CD4-positive, alpha-beta T cell (primary cell): ENCODE measurements around the gene TMEFF2. TPM values are rescaled to one million over a fixed set of nuclear protein-coding genes. Genes with fewer than 3 reads are reported as not detected.
"Not testable (repeated sequence)": the region's sequence is repeated elsewhere in the genome, so short reads cannot be mapped to it uniquely, and the experiment has no call there.

Experiments
- ATAC-seq: fragments of 200-7000 bp; cut with Tn5 transposase; one replicate; pipeline ENCODE4 v1.10.0; 2022; ENCODE audit warnings: mild to moderate bottlenecking; ENCODE audit not compliant: poor library complexity
- CTCF ChIA-PET: fragments of 350-600 bp; sonication (Branson Sonifier 250); formaldehyde crosslinking; loops from one replicate; lab custom pipeline; 2021; ENCODE audit warnings: antibody characterized with exemption, inconsistent platforms; lab: Charles Lee
- POLR2A ChIA-PET: fragments of 350-600 bp; sonication (Branson Sonifier 250); formaldehyde crosslinking; loops from one replicate; lab custom pipeline; 2021; ENCODE audit warnings: antibody characterized with exemption, inconsistent platforms; lab: Charles Lee
- DNase-seq, 14 experiments: peaks; one replicate each; pipeline ENCODE4 v3.0.0-alpha.2; 2013 to 2020; ENCODE audit warnings: mixed read lengths in 2 of 14
- H3K27ac ChIP-seq, 2 donors: one replicate each; pipeline versions ENCODE4 v1.5.1 to v1.7.0; 2013; ENCODE audit warnings: low read length in 2 of 2, low read depth in 1 of 2, mild to moderate bottlenecking in 1 of 2
- H3K27me3 ChIP-seq, 2 experiments: 1 replicate in 1 of 2; 2 replicates in 1 of 2; pipeline versions ENCODE4 v1.6.1 to v1.7.0; 2013; ENCODE audit warnings: low read length in 2 of 2, control low read depth in 1 of 2, mild to moderate bottlenecking in 1 of 2, moderate library complexity in 1 of 2; ENCODE audit not compliant: insufficient read depth in 2 of 2, control insufficient read depth in 1 of 2
- H3K36me3 ChIP-seq: one replicate; pipeline ENCODE4 v1.6.1; 2013; ENCODE audit warnings: low read length, control low read depth; ENCODE audit not compliant: insufficient read depth
- H3K4me1 ChIP-seq: one replicate; pipeline ENCODE4 v1.6.1; 2013; ENCODE audit warnings: low read length, control low read depth; ENCODE audit not compliant: insufficient read depth
- H3K4me3 ChIP-seq: one replicate; pipeline ENCODE4 v1.5.1; 2013; ENCODE audit warnings: mild to moderate bottlenecking, low read length, moderate library complexity
- H3K9me3 ChIP-seq, 2 experiments: 1 replicate in 1 of 2; 2 replicates in 1 of 2; pipeline versions ENCODE4 v1.6.1 to v1.7.0; 2013; ENCODE audit warnings: low read length in 2 of 2, mild to moderate bottlenecking in 2 of 2, control low read depth in 1 of 2, moderate library complexity in 1 of 2; ENCODE audit not compliant: control insufficient read depth in 1 of 2, insufficient read depth in 1 of 2
- H3K27ac Mint-ChIP-seq: one replicate; pipeline ENCODE4 v1.8.0; 2020; ENCODE audit warnings: mixed read lengths
- H3K27me3 Mint-ChIP-seq: one replicate; pipeline ENCODE4 v1.8.0; 2021; ENCODE audit warnings: mixed read lengths
- H3K36me3 Mint-ChIP-seq: one replicate; pipeline ENCODE4 v1.8.0; 2021; ENCODE audit warnings: low read depth, mixed read lengths
- H3K4me1 Mint-ChIP-seq: one replicate; pipeline ENCODE4 v1.8.0; 2021; ENCODE audit warnings: low read depth, mixed read lengths
- H3K4me3 Mint-ChIP-seq: one replicate; pipeline ENCODE4 v1.8.0; 2020; ENCODE audit warnings: mild to moderate bottlenecking, mixed read lengths
- H3K9me3 Mint-ChIP-seq: one replicate; pipeline ENCODE4 v1.8.0; 2020; ENCODE audit warnings: mixed read lengths
- intact Hi-C, 2 experiments: fragments of 100-400 bp; cut with DNase I in 1 of 2; cut with micrococcal nuclease in 1 of 2; formaldehyde crosslinking; loops; one replicate each; pipeline versions ENCODE4 v1.15.1 to v1.9.0; 2023 to 2025; cut with DNase I, micrococcal nuclease
- total RNA-seq, 174 experiments: library from RNA in 2 of 174; stranded (reverse) in 2 of 174; gene quantifications; one replicate each; pipeline ENCODE4 v1.2.3 and lab custom pipeline; 2021 to 2026
- TF ChIP-seq, protein P1 (sequence below): fragments of 200-600 bp; IDR thresholded peaks from one replicate; pipeline ENCODE4 v1.8.0; 2022; ENCODE audit warnings: antibody characterized with exemption, mild to moderate bottlenecking

Gene TMEFF2
- total RNA-seq, 2 experiments from 2014 or later = not detected

DNA sequence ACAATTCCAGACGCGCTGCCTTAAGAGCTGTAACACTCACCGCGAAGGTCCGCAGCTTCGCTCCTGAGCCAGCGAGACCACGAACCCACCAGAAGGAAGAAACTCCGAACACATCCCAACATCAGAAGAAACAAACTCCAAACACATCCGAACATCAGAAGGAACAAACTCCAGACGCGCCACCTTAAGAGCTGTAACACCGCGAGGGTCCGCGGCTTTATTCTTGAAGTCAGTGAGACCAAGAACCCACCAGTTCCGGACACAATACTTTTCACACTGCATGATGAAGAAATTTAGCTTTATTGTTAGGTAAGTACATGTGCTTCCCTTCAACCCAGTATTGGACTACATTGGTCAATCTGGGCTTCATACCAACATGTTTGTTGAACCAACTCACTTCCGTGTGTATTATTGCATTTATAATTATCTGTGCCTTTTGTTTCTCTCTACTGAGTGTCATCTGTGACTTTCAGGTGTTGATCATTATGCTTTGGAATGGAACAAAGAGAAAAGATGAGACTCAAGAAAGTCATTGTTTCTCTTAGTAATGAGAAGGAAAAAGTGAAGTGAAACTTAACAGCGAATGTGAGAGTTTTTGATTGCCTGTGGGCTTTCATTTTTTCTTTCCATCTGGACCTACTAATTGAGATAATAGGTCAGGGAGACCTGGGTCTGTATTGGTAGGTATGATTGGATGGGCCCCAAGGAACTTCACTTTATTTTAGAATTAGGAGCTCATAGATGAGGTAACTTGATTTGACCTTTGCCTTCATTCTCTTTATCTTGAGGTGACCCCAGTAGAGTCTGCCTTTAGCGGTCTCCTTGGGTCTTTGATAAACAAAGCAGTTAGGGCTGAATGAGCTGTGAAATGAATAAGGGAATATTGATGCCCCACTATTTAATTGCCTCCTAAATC lies 271.7 kb downstream of the TMEFF2 start:
- Mint-ChIP-seq H3K36me3 (no peaks in the 10 kb centered on the region), H3K4me3 (no peak overlapping the region), H3K4me1 (no peaks in the 10 kb centered on the region), H3K27ac (no peak overlapping the region), H3K9me3 (no peaks in the 10 kb centered on the region), H3K27me3 (no peaks in the 10 kb centered on the region)
- Histone ChIP-seq H3K27me3 (no peaks in the 10 kb centered on the region), H3K4me1 (no peaks in the 10 kb centered on the region), H3K27ac (no peak overlapping the region), H3K9me3 (peaks cover 0 to 9% of the 10 kb centered on the region in 2 experiments), H3K4me3 (no peak overlapping the region), H3K36me3 (no peaks in the 10 kb centered on the region)
- intact Hi-C loops = no loop called here
- POLR2A ChIA-PET = no interaction called here
- CTCF ChIA-PET = no interaction called here
- DNase-seq = no peak
- TF ChIP-seq, protein P1, sequence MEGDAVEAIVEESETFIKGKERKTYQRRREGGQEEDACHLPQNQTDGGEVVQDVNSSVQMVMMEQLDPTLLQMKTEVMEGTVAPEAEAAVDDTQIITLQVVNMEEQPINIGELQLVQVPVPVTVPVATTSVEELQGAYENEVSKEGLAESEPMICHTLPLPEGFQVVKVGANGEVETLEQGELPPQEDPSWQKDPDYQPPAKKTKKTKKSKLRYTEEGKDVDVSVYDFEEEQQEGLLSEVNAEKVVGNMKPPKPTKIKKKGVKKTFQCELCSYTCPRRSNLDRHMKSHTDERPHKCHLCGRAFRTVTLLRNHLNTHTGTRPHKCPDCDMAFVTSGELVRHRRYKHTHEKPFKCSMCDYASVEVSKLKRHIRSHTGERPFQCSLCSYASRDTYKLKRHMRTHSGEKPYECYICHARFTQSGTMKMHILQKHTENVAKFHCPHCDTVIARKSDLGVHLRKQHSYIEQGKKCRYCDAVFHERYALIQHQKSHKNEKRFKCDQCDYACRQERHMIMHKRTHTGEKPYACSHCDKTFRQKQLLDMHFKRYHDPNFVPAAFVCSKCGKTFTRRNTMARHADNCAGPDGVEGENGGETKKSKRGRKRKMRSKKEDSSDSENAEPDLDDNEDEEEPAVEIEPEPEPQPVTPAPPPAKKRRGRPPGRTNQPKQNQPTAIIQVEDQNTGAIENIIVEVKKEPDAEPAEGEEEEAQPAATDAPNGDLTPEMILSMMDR = no peak
- ATAC-seq = no peak

DNA sequence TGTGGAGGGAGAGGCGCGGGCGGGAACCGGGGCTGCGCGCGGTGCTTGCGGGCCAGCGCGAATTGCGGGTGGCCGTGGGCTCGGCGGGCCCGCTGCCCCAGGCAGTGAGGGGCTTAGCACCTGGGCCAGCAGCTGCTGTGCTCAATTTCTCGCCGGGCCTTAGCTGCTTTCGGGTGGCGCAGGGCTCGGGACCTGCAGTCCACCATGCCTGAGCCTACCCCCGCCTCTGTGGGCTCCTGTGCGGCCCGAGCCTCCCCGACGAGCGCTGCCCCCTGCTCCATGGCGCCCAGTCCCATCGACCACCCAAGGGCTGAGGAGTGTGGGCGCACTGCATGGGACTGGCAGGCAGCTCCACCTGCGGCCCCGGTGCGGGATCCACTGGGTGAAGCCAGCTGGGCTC lies 273.1 kb downstream of the TMEFF2 start:
- H3K4me1 ChIP-seq, H3K27ac ChIP-seq, H3K36me3 ChIP-seq, H3K4me1 Mint-ChIP-seq, DNase-seq, H3K9me3 ChIP-seq, H3K36me3 Mint-ChIP-seq, H3K27me3 Mint-ChIP-seq, H3K4me3 ChIP-seq, intact Hi-C loops, H3K27ac Mint-ChIP-seq, CTCF ChIA-PET, H3K27me3 ChIP-seq, H3K4me3 Mint-ChIP-seq, POLR2A ChIA-PET, ATAC-seq, H3K9me3 Mint-ChIP-seq: not testable (repeated sequence)

DNA sequence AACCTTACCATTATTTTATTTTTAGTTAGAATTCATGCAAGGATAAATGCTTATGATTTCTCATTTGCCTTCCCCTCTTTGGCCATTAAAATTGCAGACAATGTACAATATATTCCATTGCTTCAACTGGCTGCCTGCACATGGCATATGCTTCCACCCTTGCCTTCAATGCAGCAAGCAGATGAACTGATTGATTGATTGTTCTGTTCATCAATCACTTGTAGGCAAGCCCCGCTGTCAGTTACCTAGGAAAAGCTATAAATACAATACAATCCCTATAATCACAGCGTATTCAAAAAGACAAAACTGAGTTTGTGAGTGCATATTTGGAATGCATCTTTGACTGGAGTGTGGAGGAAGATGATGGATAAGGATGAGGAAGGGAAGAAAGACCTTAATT lies 274.2 kb downstream of the TMEFF2 start:
- H3K4me1 Mint-ChIP-seq = no peaks in the 10 kb centered on the region
- H3K27ac Mint-ChIP-seq = no peak overlapping the region
- ATAC-seq = no peak
- DNase-seq = no peak
- ChIA-PET CTCF (no interaction called here), POLR2A (no interaction called here)
- no peak overlapping the region for H3K4me3 Mint-ChIP-seq
- H3K9me3 Mint-ChIP-seq = no peaks in the 10 kb centered on the region
- H3K4me3 ChIP-seq = no peak overlapping the region
- H3K27me3 ChIP-seq = no peaks in the 10 kb centered on the region
- H3K27me3 Mint-ChIP-seq = peaks cover 6% of the 10 kb centered on the region
- TF ChIP-seq, protein P1 = no peak
- intact Hi-C loops = no loop called here
- H3K4me1 ChIP-seq = no peaks in the 10 kb centered on the region
- H3K36me3 ChIP-seq = no peaks in the 10 kb centered on the region
- no peaks in the 10 kb centered on the region for H3K36me3 Mint-ChIP-seq
- peaks cover 0 to 9% of the 10 kb centered on the region in 2 experiments for H3K9me3 ChIP-seq
- H3K27ac ChIP-seq = no peak overlapping the region
